NB4 (cell line): Measurements from ENCODE around the gene DERA.

Experiments used
- DNase-seq: peaks from one replicate; pipeline ENCODE4 v3.0.0; 2010; ENCODE audit warnings: low read depth
- H3K4me3 ChIP-seq: one replicate; pipeline ENCODE4 v1.5.1; 2011; ENCODE audit warnings: mild to moderate bottlenecking, low read depth, low read length, moderate library complexity
- CTCF ChIP-seq: IDR thresholded peaks from one replicate; pipeline ENCODE4 v1.5.1; 2012; ENCODE audit warnings: low read depth, low read length
- MAX ChIP-seq: IDR thresholded peaks from 2 replicates; pipeline ENCODE4 v1.6.1; 2011; ENCODE audit warnings: low read depth, low read length
- MYC ChIP-seq: IDR thresholded peaks from 2 replicates; pipeline ENCODE4 v1.6.1; 2011; ENCODE audit warnings: low read depth, low read length
- POLR2A ChIP-seq: IDR thresholded peaks from 2 replicates; pipeline ENCODE4 v1.6.1; 2011; ENCODE audit warnings: mild to moderate bottlenecking; ENCODE audit not compliant: insufficient read length; ENCODE audit errors: extremely low read depth

DERA gene

GRCh38 chr12:16063726-16064125 is 152.6 kb downstream of the DERA start:
- no peak for DNase-seq
- H3K4me3 ChIP-seq, result no peak overlapping the region
- TF ChIP-seq MAX (no peak), CTCF (no peak), MYC (no peak), POLR2A (no peak)

- no peak for DNase-seq
- H3K4me3 ChIP-seq, result no peak overlapping the region
- TF ChIP-seq POLR2A, result no peak
- no peak for TF ChIP-seq MAX
- no peak for TF ChIP-seq MYC
- TF ChIP-seq CTCF, result no peak
These were observed 159.0 kb downstream of the DERA start for GRCh38 chr12:16070113-16070512.

- no peak overlapping the region for H3K4me3 ChIP-seq
- DNase-seq, result no peak
- TF ChIP-seq CTCF, result no peak
- TF ChIP-seq POLR2A, result no peak
- no peak for TF ChIP-seq MAX
- TF ChIP-seq MYC, result no peak
These were observed 161.5 kb downstream of the DERA start for GRCh38 chr12:16072678-16073077.

- TF ChIP-seq MYC, result no peak
- no peak for TF ChIP-seq POLR2A
- TF ChIP-seq CTCF, result no peak
- TF ChIP-seq MAX, result no peak
These were observed 163.8 kb downstream of the DERA start for GRCh38 chr12:16074894-16075293.

GRCh38 chr12:16075887-16076286 is 164.8 kb downstream of the DERA start:
- H3K4me3 ChIP-seq, result no peak overlapping the region
- DNase-seq, result no peak
- no peak for TF ChIP-seq MAX

More at GRCh38 chr12:16074894-16075293, 163.8 kb downstream of the DERA start:
- DNase-seq, result no peak
- H3K4me3 ChIP-seq, result no peak overlapping the region

- TF ChIP-seq POLR2A, result no peak
- TF ChIP-seq MAX, result no peak
- TF ChIP-seq MYC, result no peak
- peak; percentile 49 for TF ChIP-seq CTCF
- H3K4me3 ChIP-seq, result no peak overlapping the region
- DNase-seq, result peak; percentile 64
These were observed 165.4 kb downstream of the DERA start for GRCh38 chr12:16076557-16076956.
